HEK293 (cell line): Measurements from ENCODE around the gene ADSL.

ENCODE experiments used
- SP2 ChIP-seq: fragments of 450-650 bp; formaldehyde crosslinking; IDR thresholded peaks from 2 replicates; pipeline ENCODE4 v1.5.1; 2016; ENCODE audit warnings: missing biosample characterization, missing genetic modification characterization
- ZNF341 ChIP-seq: fragments of 450-650 bp; formaldehyde crosslinking; IDR thresholded peaks from 2 replicates; pipeline ENCODE4; 2016; ENCODE audit warnings: low read depth, missing biosample characterization, missing genetic modification characterization
- ZNF610 ChIP-seq: fragments of 450-650 bp; formaldehyde crosslinking; IDR thresholded peaks from 2 replicates; pipeline ENCODE4 v1.5.1; 2016; ENCODE audit warnings: missing biosample characterization, missing genetic modification characterization, borderline replicate concordance
- TF ChIP-seq, protein P1 (sequence below): fragments of 450-650 bp; formaldehyde crosslinking; IDR thresholded peaks from 2 replicates; pipeline ENCODE4 v1.5.1; 2016; ENCODE audit warnings: missing biosample characterization, missing genetic modification characterization
- TF ChIP-seq, protein P2 (sequence below): fragments of 450-650 bp; formaldehyde crosslinking; IDR thresholded peaks from 2 replicates; pipeline ENCODE4 v1.5.1; 2016; ENCODE audit warnings: missing biosample characterization, missing genetic modification characterization
- TF ChIP-seq, protein P3 (sequence below): fragments of 450-650 bp; formaldehyde crosslinking; IDR thresholded peaks from 2 replicates; pipeline ENCODE4 v1.5.1; 2017; ENCODE audit warnings: missing biosample characterization, missing genetic modification characterization
- TF ChIP-seq, protein P4 (sequence below): fragments of 450-650 bp; formaldehyde crosslinking; IDR thresholded peaks from 2 replicates; pipeline ENCODE4 v1.5.1; 2017; ENCODE audit warnings: missing biosample characterization, missing genetic modification characterization

DNA sequence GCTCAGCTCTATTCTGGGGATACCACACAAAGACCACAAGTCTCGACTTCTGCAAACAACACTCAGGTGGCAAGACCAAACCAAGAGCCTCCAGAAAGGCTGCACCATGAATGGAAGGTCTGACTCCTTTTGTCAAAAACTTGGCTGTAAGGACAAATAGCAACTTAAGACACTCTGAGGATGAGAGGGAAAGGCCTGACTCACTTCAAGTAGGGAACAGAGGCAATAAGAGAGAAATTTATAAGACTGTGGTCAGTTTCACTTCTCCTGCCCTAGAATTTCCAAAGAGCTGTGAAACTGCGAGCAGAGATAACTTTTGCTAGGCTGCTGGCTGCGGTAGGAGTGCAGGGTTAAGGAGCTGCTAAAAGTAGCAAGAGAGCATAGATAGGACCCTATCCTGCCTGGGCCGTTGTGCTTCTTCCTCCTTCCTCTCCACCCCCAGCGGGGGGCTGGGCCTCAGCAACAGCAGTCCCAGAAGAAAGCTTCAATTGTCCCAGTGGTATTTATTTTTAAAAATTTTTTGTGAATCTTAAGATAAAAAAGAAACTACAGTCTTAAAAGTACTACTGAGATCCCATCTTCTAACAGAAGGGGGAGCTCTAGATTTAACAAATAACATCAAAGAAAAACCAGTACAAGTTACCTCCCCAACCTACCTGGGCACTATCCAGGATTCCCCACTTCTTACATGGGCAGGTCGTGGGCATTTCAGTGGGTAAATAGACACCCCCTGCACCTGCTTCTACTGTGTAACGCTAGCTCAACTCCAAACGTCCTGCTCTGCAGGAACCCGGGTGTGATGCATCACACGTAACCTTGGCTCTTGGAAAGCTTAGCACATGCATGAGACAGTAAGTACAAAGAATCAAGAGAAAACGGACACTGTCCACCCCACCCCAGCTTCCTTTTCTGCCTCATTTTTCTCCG, 90.5 kb downstream of the ADSL start:
- TF ChIP-seq, protein P1, sequence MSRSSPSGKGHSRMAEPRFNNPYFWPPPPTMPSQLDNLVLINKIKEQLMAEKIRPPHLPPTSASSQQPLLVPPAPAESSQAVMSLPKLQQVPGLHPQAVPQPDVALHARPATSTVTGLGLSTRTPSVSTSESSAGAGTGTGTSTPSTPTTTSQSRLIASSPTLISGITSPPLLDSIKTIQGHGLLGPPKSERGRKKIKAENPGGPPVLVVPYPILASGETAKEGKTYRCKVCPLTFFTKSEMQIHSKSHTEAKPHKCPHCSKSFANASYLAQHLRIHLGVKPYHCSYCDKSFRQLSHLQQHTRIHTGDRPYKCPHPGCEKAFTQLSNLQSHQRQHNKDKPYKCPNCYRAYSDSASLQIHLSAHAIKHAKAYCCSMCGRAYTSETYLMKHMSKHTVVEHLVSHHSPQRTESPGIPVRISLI (tag by site-specific recombination) = no peak
- TF ChIP-seq, protein P2, sequence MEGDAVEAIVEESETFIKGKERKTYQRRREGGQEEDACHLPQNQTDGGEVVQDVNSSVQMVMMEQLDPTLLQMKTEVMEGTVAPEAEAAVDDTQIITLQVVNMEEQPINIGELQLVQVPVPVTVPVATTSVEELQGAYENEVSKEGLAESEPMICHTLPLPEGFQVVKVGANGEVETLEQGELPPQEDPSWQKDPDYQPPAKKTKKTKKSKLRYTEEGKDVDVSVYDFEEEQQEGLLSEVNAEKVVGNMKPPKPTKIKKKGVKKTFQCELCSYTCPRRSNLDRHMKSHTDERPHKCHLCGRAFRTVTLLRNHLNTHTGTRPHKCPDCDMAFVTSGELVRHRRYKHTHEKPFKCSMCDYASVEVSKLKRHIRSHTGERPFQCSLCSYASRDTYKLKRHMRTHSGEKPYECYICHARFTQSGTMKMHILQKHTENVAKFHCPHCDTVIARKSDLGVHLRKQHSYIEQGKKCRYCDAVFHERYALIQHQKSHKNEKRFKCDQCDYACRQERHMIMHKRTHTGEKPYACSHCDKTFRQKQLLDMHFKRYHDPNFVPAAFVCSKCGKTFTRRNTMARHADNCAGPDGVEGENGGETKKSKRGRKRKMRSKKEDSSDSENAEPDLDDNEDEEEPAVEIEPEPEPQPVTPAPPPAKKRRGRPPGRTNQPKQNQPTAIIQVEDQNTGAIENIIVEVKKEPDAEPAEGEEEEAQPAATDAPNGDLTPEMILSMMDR (tag by site-specific recombination) = no peak
- TF ChIP-seq ZNF341 (no peak), SP2 (tag by site-specific recombination) (no peak), ZNF610 (tag by site-specific recombination) (no peak)
- TF ChIP-seq, protein P3, sequence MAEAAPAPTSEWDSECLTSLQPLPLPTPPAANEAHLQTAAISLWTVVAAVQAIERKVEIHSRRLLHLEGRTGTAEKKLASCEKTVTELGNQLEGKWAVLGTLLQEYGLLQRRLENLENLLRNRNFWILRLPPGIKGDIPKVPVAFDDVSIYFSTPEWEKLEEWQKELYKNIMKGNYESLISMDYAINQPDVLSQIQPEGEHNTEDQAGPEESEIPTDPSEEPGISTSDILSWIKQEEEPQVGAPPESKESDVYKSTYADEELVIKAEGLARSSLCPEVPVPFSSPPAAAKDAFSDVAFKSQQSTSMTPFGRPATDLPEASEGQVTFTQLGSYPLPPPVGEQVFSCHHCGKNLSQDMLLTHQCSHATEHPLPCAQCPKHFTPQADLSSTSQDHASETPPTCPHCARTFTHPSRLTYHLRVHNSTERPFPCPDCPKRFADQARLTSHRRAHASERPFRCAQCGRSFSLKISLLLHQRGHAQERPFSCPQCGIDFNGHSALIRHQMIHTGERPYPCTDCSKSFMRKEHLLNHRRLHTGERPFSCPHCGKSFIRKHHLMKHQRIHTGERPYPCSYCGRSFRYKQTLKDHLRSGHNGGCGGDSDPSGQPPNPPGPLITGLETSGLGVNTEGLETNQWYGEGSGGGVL (tag by site-specific recombination) = no peak
- TF ChIP-seq, protein P4, sequence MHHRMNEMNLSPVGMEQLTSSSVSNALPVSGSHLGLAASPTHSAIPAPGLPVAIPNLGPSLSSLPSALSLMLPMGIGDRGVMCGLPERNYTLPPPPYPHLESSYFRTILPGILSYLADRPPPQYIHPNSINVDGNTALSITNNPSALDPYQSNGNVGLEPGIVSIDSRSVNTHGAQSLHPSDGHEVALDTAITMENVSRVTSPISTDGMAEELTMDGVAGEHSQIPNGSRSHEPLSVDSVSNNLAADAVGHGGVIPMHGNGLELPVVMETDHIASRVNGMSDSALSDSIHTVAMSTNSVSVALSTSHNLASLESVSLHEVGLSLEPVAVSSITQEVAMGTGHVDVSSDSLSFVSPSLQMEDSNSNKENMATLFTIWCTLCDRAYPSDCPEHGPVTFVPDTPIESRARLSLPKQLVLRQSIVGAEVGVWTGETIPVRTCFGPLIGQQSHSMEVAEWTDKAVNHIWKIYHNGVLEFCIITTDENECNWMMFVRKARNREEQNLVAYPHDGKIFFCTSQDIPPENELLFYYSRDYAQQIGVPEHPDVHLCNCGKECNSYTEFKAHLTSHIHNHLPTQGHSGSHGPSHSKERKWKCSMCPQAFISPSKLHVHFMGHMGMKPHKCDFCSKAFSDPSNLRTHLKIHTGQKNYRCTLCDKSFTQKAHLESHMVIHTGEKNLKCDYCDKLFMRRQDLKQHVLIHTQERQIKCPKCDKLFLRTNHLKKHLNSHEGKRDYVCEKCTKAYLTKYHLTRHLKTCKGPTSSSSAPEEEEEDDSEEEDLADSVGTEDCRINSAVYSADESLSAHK = no peak
